Lower lobe of right lung (tissue), 2 donors: ENCODE data around the gene CYTH3. TPM values are rescaled to one million over a fixed set of nuclear protein-coding genes. Genes with fewer than 3 reads are reported as not detected.

ENCODE experiments used
- ATAC-seq, 2 donors: fragments of 200-7000 bp; cut with Tn5 transposase; one replicate each; pipeline ENCODE4 v1.9.1; 2020 to 2022; ENCODE audit warnings: mild to moderate bottlenecking in 2 of 2, moderate library complexity in 2 of 2
- DNase-seq: peaks from one replicate; pipeline ENCODE4 v3.0.0-alpha.2; 2020
- H3K27ac ChIP-seq: fragments of 200-600 bp; one replicate; pipeline ENCODE4 v1.8.0; 2022
- H3K27me3 ChIP-seq: fragments of 200-600 bp; one replicate; pipeline ENCODE4 v1.8.0; 2022; ENCODE audit warnings: low read depth
- H3K36me3 ChIP-seq: fragments of 200-600 bp; one replicate; pipeline ENCODE4 v1.8.0; 2022; ENCODE audit warnings: mild to moderate bottlenecking
- H3K4me1 ChIP-seq: fragments of 200-600 bp; one replicate; pipeline ENCODE4 v1.8.0; 2022
- H3K4me3 ChIP-seq: fragments of 200-600 bp; one replicate; pipeline ENCODE4 v1.8.0; 2022; ENCODE audit warnings: mild to moderate bottlenecking
- H3K9me3 ChIP-seq: fragments of 200-600 bp; one replicate; pipeline ENCODE4 v1.8.0; 2022
- CTCF ChIP-seq: fragments of 200-600 bp; IDR thresholded peaks from one replicate; pipeline ENCODE4 v1.8.0; 2022; ENCODE audit warnings: antibody characterized with exemption, mild to moderate bottlenecking
- intact Hi-C: fragments of 100-400 bp; cut with DNase I; formaldehyde crosslinking; loops from one replicate; pipeline ENCODE4 v1.11.0; 2022
- total RNA-seq: library from RNA; stranded (reverse); fragmentation: NEBNext Ultra II Directional; extraction: Animal tissue kit (Norgen Biotek cat#: 25700); gene quantifications from one replicate; pipeline ENCODE4 v1.2.1, GENCODE V29; 2021
- donor health status: DM: no; HTN: yes; CAD: no; lungs with severe emphysema.

Gene CYTH3
- total RNA-seq, 1 donor from 2014 or later, result 26.1 TPM

- TF ChIP-seq CTCF, result no peak
- Histone ChIP-seq H3K4me1 (peaks cover 1% of the 10 kb centered on the region), H3K9me3 (no peaks in the 10 kb centered on the region), H3K4me3 (no peak overlapping the region), H3K36me3 (no peaks in the 10 kb centered on the region), H3K27ac (no peak overlapping the region), H3K27me3 (no peaks in the 10 kb centered on the region)
- intact Hi-C loops, result no loop called here
- DNase-seq (no peak), ATAC-seq (no peak)
Observed at GRCh38 chr7:6203381-6203780, 69.0 kb downstream of the CYTH3 start.

- H3K9me3 ChIP-seq, result no peaks in the 10 kb centered on the region
- no peak overlapping the region for H3K27ac ChIP-seq
- TF ChIP-seq CTCF, result no peak
- ATAC-seq (no peak), DNase-seq (no peak)
- intact Hi-C loops, result no loop called here
- H3K4me3 ChIP-seq, result no peak overlapping the region
- H3K4me1 ChIP-seq, result no peaks in the 10 kb centered on the region
- no peaks in the 10 kb centered on the region for H3K27me3 ChIP-seq
- H3K36me3 ChIP-seq, result no peaks in the 10 kb centered on the region
Observed at GRCh38 chr7:6202117-6202516, 70.3 kb downstream of the CYTH3 start.

GRCh38 chr7:6200971-6201370 lies 71.5 kb downstream of the CYTH3 start:
- Histone ChIP-seq H3K4me3 (no peak overlapping the region), H3K4me1 (no peaks in the 10 kb centered on the region), H3K36me3 (no peaks in the 10 kb centered on the region), H3K27me3 (no peaks in the 10 kb centered on the region), H3K27ac (no peak overlapping the region), H3K9me3 (no peaks in the 10 kb centered on the region)
- intact Hi-C loops, result no loop called here
- TF ChIP-seq CTCF, result no peak
- DNase-seq (no peak), ATAC-seq (no peak)

DNA sequence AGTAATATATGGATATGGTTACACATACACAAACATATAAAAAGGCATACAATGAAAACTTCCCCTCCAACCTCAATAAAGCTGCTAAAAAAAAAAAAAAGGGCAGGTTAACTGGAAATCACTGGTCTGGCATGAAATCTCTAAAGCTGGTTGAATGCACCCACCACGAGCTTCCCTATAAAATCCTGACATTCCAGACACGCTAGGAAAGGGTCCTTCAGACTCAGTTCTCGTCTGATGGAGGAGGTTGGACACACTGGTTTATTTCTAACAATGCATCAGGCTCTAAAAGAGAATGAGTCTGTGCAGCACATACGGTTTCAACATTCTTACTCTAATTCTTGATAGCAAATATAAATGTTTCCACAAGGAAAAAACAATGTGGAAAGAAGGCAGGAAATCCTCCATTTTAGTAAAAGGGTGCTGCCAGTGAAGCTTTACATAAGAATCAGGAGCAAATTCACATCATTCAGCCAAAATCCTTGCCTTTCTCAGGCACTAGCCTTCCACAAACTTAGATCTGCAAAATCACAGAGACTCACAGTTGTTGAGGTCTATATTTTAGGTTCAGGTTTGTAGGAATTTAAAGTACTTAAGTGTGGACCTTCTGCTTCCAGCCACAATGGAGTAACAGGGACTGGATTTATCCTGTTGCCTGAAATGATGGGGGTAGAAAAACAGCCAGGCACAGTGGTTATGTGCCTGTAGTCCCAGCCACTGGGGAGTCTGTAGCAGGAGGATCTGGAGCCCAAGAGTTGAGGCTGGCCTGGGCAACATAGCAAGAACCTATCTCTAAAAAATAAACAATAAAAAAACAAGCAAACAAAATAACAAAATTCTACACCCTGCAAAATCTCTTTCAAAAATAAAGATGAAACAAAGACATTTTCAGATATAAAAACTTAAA lies 73.5 kb downstream of the CYTH3 start:
- TF ChIP-seq CTCF, result no peak
- no peaks in the 10 kb centered on the region for H3K36me3 ChIP-seq
- H3K27me3 ChIP-seq, result no peaks in the 10 kb centered on the region
- ATAC-seq (no peak), DNase-seq (no peak)
- no peak overlapping the region for H3K27ac ChIP-seq
- no peaks in the 10 kb centered on the region for H3K4me1 ChIP-seq
- H3K9me3 ChIP-seq, result no peaks in the 10 kb centered on the region
- intact Hi-C loops, result no loop called here
- H3K4me3 ChIP-seq, result no peak overlapping the region

- no peak overlapping the region for H3K4me3 ChIP-seq
- no peak for TF ChIP-seq CTCF
- no peaks in the 10 kb centered on the region for H3K27me3 ChIP-seq
- no peaks in the 10 kb centered on the region for H3K4me1 ChIP-seq
- ATAC-seq (no peak), DNase-seq (no peak)
- no peak overlapping the region for H3K27ac ChIP-seq
- no peaks in the 10 kb centered on the region for H3K36me3 ChIP-seq
- no peaks in the 10 kb centered on the region for H3K9me3 ChIP-seq
- intact Hi-C loops, result no loop called here
Observed at GRCh38 chr7:6197801-6198551, 74.4 kb downstream of the CYTH3 start.
